HEK293 (cell line): ENCODE data around the gene MEGF8.

Experiments used
- CTCF ChIA-PET: fragments of 350-600 bp; formaldehyde crosslinking; extraction: SDS; loops from one replicate; lab custom pipeline; 2021; ENCODE audit warnings: antibody characterized with exemption; lab: Yijun Ruan, JAX
- POLR2A ChIA-PET: fragments of 300-600 bp; formaldehyde crosslinking; extraction: SDS; loops from one replicate; lab custom pipeline; 2020; ENCODE audit warnings: antibody characterized with exemption, inconsistent platforms; lab: Yijun Ruan, JAX
- H3K27ac ChIP-seq: fragments of 200-500 bp; sonication (Bioruptor generic); 2 replicates; pipeline ENCODE4 v1.5.1; 2014; ENCODE audit warnings: low read depth, low read length, control low read depth, inconsistent platforms; ENCODE audit errors: extremely low read depth
- H3K36me3 ChIP-seq, 2 experiments: fragments of 200-500 bp in 1 of 2; sonication (Bioruptor generic) in 1 of 2; 1 replicate in 1 of 2; 2 replicates in 1 of 2; pipeline ENCODE4 v1.5.1; 2014 to 2017; ENCODE audit warnings: inconsistent platforms in 2 of 2, low read length in 2 of 2; ENCODE audit not compliant: control insufficient read depth in 2 of 2, insufficient read depth in 1 of 2
- H3K4me1 ChIP-seq: fragments of 200-500 bp; sonication (Bioruptor generic); 2 replicates; pipeline ENCODE4 v1.5.1; 2014; ENCODE audit warnings: mild to moderate bottlenecking, low read length, inconsistent platforms; ENCODE audit not compliant: control insufficient read depth, insufficient read depth
- H3K4me3 ChIP-seq: 2 replicates; pipeline ENCODE4 v1.5.1; 2011; ENCODE audit warnings: low read depth, mild to moderate bottlenecking, control low read depth, low read length, moderate library complexity
- H3K9me3 ChIP-seq: fragments of 200-500 bp; sonication (Bioruptor generic); 2 replicates; pipeline ENCODE4 v1.5.1; 2014; ENCODE audit warnings: low read depth, low read length, inconsistent platforms; ENCODE audit not compliant: control insufficient read depth, insufficient read depth
- HOXA7 ChIP-seq: sonication (generic); formaldehyde crosslinking; IDR thresholded peaks from 2 replicates; pipeline ENCODE4 v1.8.1; 2022; ENCODE audit warnings: missing genetic modification reagents, borderline replicate concordance
- IKZF3 ChIP-seq: fragments of 450-650 bp; IDR thresholded peaks from 2 replicates; pipeline ENCODE4 v1.5.0; 2018; ENCODE audit warnings: missing biosample characterization, mild to moderate bottlenecking, missing genetic modification characterization, moderate library complexity
- KLF7 ChIP-seq: fragments of 450-650 bp; formaldehyde crosslinking; IDR thresholded peaks from 2 replicates; pipeline ENCODE4 v1.5.1; 2016; ENCODE audit warnings: missing biosample characterization, missing genetic modification characterization, borderline replicate concordance
- KLF9 ChIP-seq: fragments of 450-650 bp; formaldehyde crosslinking; IDR thresholded peaks from 2 replicates; pipeline ENCODE4 v1.5.1; 2016; ENCODE audit warnings: missing biosample characterization, missing genetic modification characterization, low read depth
- SETDB1 ChIP-seq: IDR thresholded peaks from one replicate; pipeline ENCODE4 v1.6.1; 2017; ENCODE audit warnings: mild to moderate bottlenecking, low read length, moderate library complexity, mixed read lengths; ENCODE audit not compliant: insufficient read length
- SP7 ChIP-seq: fragments of 450-650 bp; formaldehyde crosslinking; IDR thresholded peaks from 2 replicates; pipeline ENCODE4 v1.5.1; 2016; ENCODE audit warnings: missing biosample characterization, missing genetic modification characterization
- YY1 ChIP-seq: fragments of 450-650 bp; formaldehyde crosslinking; IDR thresholded peaks from 2 replicates; pipeline ENCODE4 v1.5.1; 2018; ENCODE audit warnings: missing biosample characterization, missing genetic modification characterization
- YY2 ChIP-seq: fragments of 450-650 bp; formaldehyde crosslinking; IDR thresholded peaks from 2 replicates; pipeline ENCODE4 v1.5.1; 2016; ENCODE audit warnings: missing biosample characterization, missing genetic modification characterization
- ZBTB17 ChIP-seq: fragments of 450-650 bp; formaldehyde crosslinking; IDR thresholded peaks from 2 replicates; pipeline ENCODE4 v1.5.1; 2016; ENCODE audit warnings: missing biosample characterization, missing genetic modification characterization
- ZEB2 ChIP-seq: fragments of 450-650 bp; formaldehyde crosslinking; IDR thresholded peaks from 2 replicates; pipeline ENCODE4 v1.5.1; 2016; ENCODE audit warnings: missing biosample characterization, missing genetic modification characterization
- ZFP37 ChIP-seq: fragments of 450-650 bp; formaldehyde crosslinking; IDR thresholded peaks from 2 replicates; pipeline ENCODE4 v1.5.1; 2016; ENCODE audit warnings: missing biosample characterization, missing genetic modification characterization
- ZNF169 ChIP-seq: fragments of 450-650 bp; formaldehyde crosslinking; IDR thresholded peaks from 2 replicates; pipeline ENCODE4 v1.5.1; 2016; ENCODE audit warnings: missing biosample characterization, missing genetic modification characterization
- ZNF223 ChIP-seq: fragments of 450-650 bp; formaldehyde crosslinking; IDR thresholded peaks from 2 replicates; pipeline ENCODE4 v1.5.1; 2016; ENCODE audit warnings: missing biosample characterization, missing genetic modification characterization
- ZNF473 ChIP-seq: fragments of 450-650 bp; formaldehyde crosslinking; IDR thresholded peaks from 2 replicates; pipeline ENCODE4 v1.5.1; 2017; ENCODE audit warnings: missing biosample characterization, missing genetic modification characterization
- ZNF600 ChIP-seq: fragments of 450-650 bp; formaldehyde crosslinking; IDR thresholded peaks from 2 replicates; pipeline ENCODE4 v1.5.1; 2016; ENCODE audit warnings: missing biosample characterization, missing genetic modification characterization
- ZNF777 ChIP-seq: fragments of 450-650 bp; formaldehyde crosslinking; IDR thresholded peaks from 2 replicates; pipeline ENCODE4 v1.5.1; 2017; ENCODE audit warnings: missing biosample characterization, missing genetic modification characterization, borderline replicate concordance
- TF ChIP-seq, protein P1 (sequence below): fragments of 450-650 bp; formaldehyde crosslinking; IDR thresholded peaks from 2 replicates; pipeline ENCODE4 v1.5.1; 2017; ENCODE audit warnings: missing biosample characterization, missing genetic modification characterization
- TF ChIP-seq, protein P2 (sequence below): fragments of 450-650 bp; formaldehyde crosslinking; IDR thresholded peaks from 2 replicates; pipeline ENCODE4 v1.5.1; 2017; ENCODE audit warnings: missing biosample characterization, mild to moderate bottlenecking, missing genetic modification characterization, moderate library complexity
- TF ChIP-seq, protein P3 (sequence below): fragments of 450-650 bp; formaldehyde crosslinking; optimal IDR thresholded peaks from 2 replicates; pipeline ENCODE3; 2016; ENCODE audit warnings: missing biosample characterization, mild to moderate bottlenecking, missing genetic modification characterization
- TF ChIP-seq, protein P4 (sequence below): fragments of 450-650 bp; formaldehyde crosslinking; IDR thresholded peaks from 2 replicates; pipeline ENCODE4 v1.5.1; 2016; ENCODE audit warnings: missing biosample characterization, missing genetic modification characterization
- TF ChIP-seq, protein P5 (sequence below): fragments of 450-650 bp; formaldehyde crosslinking; IDR thresholded peaks from 2 replicates; pipeline ENCODE4 v1.5.1; 2016; ENCODE audit warnings: missing biosample characterization, missing genetic modification characterization, borderline replicate concordance
- TF ChIP-seq, protein P6 (sequence below): fragments of 450-650 bp; formaldehyde crosslinking; IDR thresholded peaks from 2 replicates; pipeline ENCODE4 v1.5.1; 2016; ENCODE audit warnings: missing biosample characterization, missing genetic modification characterization
- TF ChIP-seq, protein P7 (sequence below): fragments of 450-650 bp; formaldehyde crosslinking; IDR thresholded peaks from 2 replicates; pipeline ENCODE4 v1.5.1; 2016; ENCODE audit warnings: missing biosample characterization, missing genetic modification characterization

The MEGF8 gene

DNA sequence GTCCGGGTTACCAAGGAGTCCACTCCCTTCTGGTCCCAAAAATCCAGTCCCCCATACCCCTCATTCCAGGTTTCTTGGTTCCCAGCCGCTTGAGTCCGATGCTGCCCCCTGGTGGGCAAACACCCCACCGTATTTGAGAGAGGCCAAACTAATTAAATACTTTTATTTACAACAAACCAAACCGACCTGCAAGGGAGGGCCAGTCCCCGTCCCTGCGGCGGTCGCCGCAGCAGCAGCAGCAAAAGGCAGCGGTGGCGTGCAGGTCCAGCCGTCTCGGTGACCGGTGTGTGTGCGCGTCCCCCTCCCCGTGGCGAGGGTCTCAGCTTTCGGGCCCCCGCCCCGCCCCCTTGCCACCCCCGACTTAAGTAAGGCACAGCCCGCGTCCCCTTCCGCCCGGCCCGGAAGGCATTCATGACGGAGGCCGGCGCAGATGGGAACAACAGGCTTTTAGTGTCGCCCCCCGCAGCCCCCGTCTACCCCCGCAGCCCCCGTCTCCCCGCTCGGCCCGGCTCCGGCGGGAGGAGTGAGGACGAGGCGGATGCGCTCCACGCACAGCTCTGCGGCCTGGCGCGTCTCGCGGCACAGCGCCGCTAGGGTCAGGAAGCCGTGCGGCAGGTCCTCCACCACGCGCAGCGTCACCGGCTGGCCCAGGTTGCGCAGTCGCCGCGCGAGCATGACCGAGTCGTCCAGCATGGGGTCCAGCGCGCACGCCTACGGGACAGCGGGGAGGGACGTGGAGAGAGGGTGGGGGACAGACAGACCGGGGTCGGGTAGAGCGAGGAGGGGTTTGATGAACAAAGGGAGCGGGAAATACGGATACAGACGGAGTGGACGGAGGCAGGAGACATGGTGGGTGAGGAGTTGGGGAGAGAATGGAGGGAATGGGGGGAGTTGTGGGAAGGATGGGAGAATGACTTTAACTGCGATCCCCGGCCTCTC is 76.2 kb downstream of the MEGF8 start:
- CTCF ChIA-PET = interaction anchor here (0.5 to 3.4 kb wide), 33 partner anchors 8 to 648 kb away, joined by 3 to 33 read pairs (median 4); partner anchors contain the start of genes CNFN and POU2F2
- TF ChIP-seq, protein P1, sequence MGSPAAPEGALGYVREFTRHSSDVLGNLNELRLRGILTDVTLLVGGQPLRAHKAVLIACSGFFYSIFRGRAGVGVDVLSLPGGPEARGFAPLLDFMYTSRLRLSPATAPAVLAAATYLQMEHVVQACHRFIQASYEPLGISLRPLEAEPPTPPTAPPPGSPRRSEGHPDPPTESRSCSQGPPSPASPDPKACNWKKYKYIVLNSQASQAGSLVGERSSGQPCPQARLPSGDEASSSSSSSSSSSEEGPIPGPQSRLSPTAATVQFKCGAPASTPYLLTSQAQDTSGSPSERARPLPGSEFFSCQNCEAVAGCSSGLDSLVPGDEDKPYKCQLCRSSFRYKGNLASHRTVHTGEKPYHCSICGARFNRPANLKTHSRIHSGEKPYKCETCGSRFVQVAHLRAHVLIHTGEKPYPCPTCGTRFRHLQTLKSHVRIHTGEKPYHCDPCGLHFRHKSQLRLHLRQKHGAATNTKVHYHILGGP = no peak
- TF ChIP-seq IKZF3 (tag by site-specific recombination) (peak; percentile 74), KLF7 (tag by site-specific recombination) (no peak), SP7 (tag by site-specific recombination) (no peak), ZNF600 (tag by site-specific recombination) (0 out of 2 replicates have a peak, but pooled peaks have one; percentile 18), ZNF223 (tag by site-specific recombination) (no peak), SETDB1 (no peak), ZNF777 (tag by site-specific recombination) (no peak), HOXA7 (CRISPR knock-in tag) (no peak), ZEB2 (no peak), YY1 (no peak), ZNF169 (tag by site-specific recombination) (no peak), KLF9 (tag by site-specific recombination) (peak; percentile 20; the same call in 1 of the 2 replicates), ZBTB17 (tag by site-specific recombination) (peak; percentile 76), ZNF473 (tag by site-specific recombination) (no peak), YY2 (tag by site-specific recombination) (peak; percentile 58; the same call in 1 of the 2 replicates), ZFP37 (no peak)
- TF ChIP-seq, protein P2, sequence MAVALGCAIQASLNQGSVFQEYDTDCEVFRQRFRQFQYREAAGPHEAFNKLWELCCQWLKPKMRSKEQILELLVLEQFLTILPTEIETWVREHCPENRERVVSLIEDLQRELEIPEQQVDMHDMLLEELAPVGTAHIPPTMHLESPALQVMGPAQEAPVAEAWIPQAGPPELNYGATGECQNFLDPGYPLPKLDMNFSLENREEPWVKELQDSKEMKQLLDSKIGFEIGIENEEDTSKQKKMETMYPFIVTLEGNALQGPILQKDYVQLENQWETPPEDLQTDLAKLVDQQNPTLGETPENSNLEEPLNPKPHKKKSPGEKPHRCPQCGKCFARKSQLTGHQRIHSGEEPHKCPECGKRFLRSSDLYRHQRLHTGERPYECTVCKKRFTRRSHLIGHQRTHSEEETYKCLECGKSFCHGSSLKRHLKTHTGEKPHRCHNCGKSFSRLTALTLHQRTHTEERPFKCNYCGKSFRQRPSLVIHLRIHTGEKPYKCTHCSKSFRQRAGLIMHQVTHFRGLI = no peak
- TF ChIP-seq, protein P3, sequence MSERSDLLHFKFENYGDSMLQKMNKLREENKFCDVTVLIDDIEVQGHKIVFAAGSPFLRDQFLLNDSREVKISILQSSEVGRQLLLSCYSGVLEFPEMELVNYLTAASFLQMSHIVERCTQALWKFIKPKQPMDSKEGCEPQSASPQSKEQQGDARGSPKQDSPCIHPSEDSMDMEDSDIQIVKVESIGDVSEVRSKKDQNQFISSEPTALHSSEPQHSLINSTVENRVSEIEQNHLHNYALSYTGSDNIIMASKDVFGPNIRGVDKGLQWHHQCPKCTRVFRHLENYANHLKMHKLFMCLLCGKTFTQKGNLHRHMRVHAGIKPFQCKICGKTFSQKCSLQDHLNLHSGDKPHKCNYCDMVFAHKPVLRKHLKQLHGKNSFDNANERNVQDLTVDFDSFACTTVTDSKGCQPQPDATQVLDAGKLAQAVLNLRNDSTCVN (tag by site-specific recombination) = peak; percentile 75
- TF ChIP-seq, protein P4, sequence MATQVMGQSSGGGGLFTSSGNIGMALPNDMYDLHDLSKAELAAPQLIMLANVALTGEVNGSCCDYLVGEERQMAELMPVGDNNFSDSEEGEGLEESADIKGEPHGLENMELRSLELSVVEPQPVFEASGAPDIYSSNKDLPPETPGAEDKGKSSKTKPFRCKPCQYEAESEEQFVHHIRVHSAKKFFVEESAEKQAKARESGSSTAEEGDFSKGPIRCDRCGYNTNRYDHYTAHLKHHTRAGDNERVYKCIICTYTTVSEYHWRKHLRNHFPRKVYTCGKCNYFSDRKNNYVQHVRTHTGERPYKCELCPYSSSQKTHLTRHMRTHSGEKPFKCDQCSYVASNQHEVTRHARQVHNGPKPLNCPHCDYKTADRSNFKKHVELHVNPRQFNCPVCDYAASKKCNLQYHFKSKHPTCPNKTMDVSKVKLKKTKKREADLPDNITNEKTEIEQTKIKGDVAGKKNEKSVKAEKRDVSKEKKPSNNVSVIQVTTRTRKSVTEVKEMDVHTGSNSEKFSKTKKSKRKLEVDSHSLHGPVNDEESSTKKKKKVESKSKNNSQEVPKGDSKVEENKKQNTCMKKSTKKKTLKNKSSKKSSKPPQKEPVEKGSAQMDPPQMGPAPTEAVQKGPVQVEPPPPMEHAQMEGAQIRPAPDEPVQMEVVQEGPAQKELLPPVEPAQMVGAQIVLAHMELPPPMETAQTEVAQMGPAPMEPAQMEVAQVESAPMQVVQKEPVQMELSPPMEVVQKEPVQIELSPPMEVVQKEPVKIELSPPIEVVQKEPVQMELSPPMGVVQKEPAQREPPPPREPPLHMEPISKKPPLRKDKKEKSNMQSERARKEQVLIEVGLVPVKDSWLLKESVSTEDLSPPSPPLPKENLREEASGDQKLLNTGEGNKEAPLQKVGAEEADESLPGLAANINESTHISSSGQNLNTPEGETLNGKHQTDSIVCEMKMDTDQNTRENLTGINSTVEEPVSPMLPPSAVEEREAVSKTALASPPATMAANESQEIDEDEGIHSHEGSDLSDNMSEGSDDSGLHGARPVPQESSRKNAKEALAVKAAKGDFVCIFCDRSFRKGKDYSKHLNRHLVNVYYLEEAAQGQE (tag by site-specific recombination) = no peak
- TF ChIP-seq, protein P5, sequence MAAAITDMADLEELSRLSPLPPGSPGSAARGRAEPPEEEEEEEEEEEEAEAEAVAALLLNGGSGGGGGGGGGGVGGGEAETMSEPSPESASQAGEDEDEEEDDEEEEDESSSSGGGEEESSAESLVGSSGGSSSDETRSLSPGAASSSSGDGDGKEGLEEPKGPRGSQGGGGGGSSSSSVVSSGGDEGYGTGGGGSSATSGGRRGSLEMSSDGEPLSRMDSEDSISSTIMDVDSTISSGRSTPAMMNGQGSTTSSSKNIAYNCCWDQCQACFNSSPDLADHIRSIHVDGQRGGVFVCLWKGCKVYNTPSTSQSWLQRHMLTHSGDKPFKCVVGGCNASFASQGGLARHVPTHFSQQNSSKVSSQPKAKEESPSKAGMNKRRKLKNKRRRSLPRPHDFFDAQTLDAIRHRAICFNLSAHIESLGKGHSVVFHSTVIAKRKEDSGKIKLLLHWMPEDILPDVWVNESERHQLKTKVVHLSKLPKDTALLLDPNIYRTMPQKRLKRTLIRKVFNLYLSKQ = no peak
- TF ChIP-seq, protein P6, sequence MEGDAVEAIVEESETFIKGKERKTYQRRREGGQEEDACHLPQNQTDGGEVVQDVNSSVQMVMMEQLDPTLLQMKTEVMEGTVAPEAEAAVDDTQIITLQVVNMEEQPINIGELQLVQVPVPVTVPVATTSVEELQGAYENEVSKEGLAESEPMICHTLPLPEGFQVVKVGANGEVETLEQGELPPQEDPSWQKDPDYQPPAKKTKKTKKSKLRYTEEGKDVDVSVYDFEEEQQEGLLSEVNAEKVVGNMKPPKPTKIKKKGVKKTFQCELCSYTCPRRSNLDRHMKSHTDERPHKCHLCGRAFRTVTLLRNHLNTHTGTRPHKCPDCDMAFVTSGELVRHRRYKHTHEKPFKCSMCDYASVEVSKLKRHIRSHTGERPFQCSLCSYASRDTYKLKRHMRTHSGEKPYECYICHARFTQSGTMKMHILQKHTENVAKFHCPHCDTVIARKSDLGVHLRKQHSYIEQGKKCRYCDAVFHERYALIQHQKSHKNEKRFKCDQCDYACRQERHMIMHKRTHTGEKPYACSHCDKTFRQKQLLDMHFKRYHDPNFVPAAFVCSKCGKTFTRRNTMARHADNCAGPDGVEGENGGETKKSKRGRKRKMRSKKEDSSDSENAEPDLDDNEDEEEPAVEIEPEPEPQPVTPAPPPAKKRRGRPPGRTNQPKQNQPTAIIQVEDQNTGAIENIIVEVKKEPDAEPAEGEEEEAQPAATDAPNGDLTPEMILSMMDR (tag by site-specific recombination) = peak; percentile 76
- TF ChIP-seq, protein P7, sequence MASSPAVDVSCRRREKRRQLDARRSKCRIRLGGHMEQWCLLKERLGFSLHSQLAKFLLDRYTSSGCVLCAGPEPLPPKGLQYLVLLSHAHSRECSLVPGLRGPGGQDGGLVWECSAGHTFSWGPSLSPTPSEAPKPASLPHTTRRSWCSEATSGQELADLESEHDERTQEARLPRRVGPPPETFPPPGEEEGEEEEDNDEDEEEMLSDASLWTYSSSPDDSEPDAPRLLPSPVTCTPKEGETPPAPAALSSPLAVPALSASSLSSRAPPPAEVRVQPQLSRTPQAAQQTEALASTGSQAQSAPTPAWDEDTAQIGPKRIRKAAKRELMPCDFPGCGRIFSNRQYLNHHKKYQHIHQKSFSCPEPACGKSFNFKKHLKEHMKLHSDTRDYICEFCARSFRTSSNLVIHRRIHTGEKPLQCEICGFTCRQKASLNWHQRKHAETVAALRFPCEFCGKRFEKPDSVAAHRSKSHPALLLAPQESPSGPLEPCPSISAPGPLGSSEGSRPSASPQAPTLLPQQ (tag by site-specific recombination) = 0 out of 2 replicates have a peak, but pooled peaks have one; percentile 19

More for the DNA sequence above, 76.2 kb downstream of the MEGF8 start:
- POLR2A ChIA-PET = interaction anchor here (0.7 to 1.3 kb wide), 8 partner anchors 12 to 265 kb away, joined by 3 to 6 read pairs (median 4); no protein-coding TSS in a partner anchor
- Histone ChIP-seq H3K36me3 (peaks cover 2 to 4% of the 10 kb centered on the region in 2 experiments; a peak in 2 of 3 replicates), H3K4me3 (peak overlapping the region; percentile 49), H3K27ac (peak overlapping the region; percentile 50; the same call in 1 of the 2 replicates), H3K4me1 (peaks cover 12% of the 10 kb centered on the region), H3K9me3 (no peaks in the 10 kb centered on the region)
